ENCODE results near the gene SFXN5. TPM values are rescaled to one million over a fixed set of nuclear protein-coding genes. Genes with fewer than 3 reads are reported as not detected.

SFXN5 gene
- total and polyA plus RNA-seq, 2 of the 8 experiments (the other 6 are each of a cell fraction or from before 2014, with no cell fraction given) = 29.3 to 33.1 TPM

DNA sequence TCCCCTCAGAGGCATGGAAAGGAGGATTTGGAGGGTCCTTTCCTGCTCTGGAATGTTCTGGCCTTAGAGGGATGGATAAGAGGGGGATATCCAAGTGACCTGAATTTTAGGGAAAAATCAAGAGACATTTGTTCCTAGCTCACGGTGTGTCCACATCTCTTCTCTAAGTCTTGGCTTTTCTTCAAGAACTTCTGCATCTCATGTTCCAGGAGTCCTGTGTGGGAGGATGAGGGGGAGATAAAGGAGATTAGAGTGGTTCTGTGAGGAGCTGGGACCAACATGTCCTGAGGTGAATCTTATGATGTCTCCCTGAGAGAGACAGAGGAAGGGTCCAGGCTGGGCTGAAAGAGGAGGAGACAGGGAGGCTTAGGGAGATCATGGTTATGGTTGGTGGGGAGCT lies 142.5 kb downstream of the SFXN5 start:
- Histone ChIP-seq H3K9me3 (ENCODE audit: insufficient read depth in 2 of 2, low read depth in 1 of 2, low read length in 1 of 2) (no peaks in the 10 kb centered on the region), H4K91ac (replicated peaks; ENCODE audit: insufficient read length, low read length) (no peak overlapping the region), H3K23me2 (ENCODE audit: low read depth, low read length) (peaks cover 5% of the 10 kb centered on the region; the same call in 1 of the 2 replicates), H3K4ac (replicated peaks; ENCODE audit: insufficient read length, low read depth, low read length) (no peak overlapping the region), H3K4me3 (ENCODE audit: extremely low read depth in 1 of 4, insufficient read depth in 2 of 4, low read depth in 3 of 4, low read length in 4 of 4) (no peak overlapping the region), H2BK15ac (ENCODE audit: low read length) (peak overlapping the region; percentile 94), H2BK12ac (ENCODE audit: low read depth, low read length) (0 out of 2 replicates have a peak overlapping the region, but pooled peaks have one; percentile 65), H3K79me1 (ENCODE audit: low read depth, low read length) (no peaks in the 10 kb centered on the region), H3K27me3 (replicated peaks in 1 of 4; ENCODE audit: control insufficient read depth in 3 of 4, extremely low read depth in 1 of 4, insufficient read depth in 3 of 4, low read length in 3 of 4) (peaks cover 46 to 78% (median 64%) of the 10 kb centered on the region in 4 experiments), H3K36me3 (ENCODE audit: control insufficient read depth in 2 of 4, insufficient read depth in 4 of 4, low read length in 3 of 4) (no peaks in the 10 kb centered on the region), H2BK5ac (ENCODE audit: low read depth, low read length) (no peak overlapping the region), H3K14ac (ENCODE audit: insufficient read length) (no peak overlapping the region), H2BK20ac (ENCODE audit: low read length) (no peak overlapping the region), H3K79me2 (ENCODE audit: control insufficient read depth in 1 of 2, insufficient read depth in 2 of 2, low read length in 2 of 2) (no peaks in the 10 kb centered on the region), H3K27ac (ENCODE audit: low read depth, low read length) (no peak overlapping the region), H4K5ac (ENCODE audit: insufficient read length, low read depth, low read length) (no peak overlapping the region), H2AK5ac (ENCODE audit: low read depth, low read length) (0 out of 2 replicates have a peak overlapping the region, but pooled peaks have one; percentile 70), H4K20me1 (replicated peaks in 1 of 2; ENCODE audit: control insufficient read depth in 1 of 2, insufficient read depth in 2 of 2, low read length in 2 of 2) (peaks cover under 1 to 7% of the 10 kb centered on the region in 2 experiments), H2AFZ (ENCODE audit: low read length) (no peak overlapping the region), H2BK120ac (replicated peaks; ENCODE audit: low read depth, low read length) (no peak overlapping the region), H3K23ac (ENCODE audit: insufficient read length) (no peak overlapping the region), H3K4me1 (replicated peaks in 1 of 4; ENCODE audit: control insufficient read depth in 3 of 4, insufficient read depth in 4 of 4, low read length in 3 of 4) (peaks cover 6 to 18% (median 7%) of the 10 kb centered on the region in 4 experiments), H3K56ac (replicated peaks; ENCODE audit: insufficient read length, low read depth, low read length) (no peak overlapping the region), H4K8ac (ENCODE audit: extremely low read depth, insufficient read depth, low read length) (no peak overlapping the region), H3K4me2 (ENCODE audit: insufficient read depth in 1 of 2, low read depth in 2 of 2, low read length in 2 of 2) (no peak overlapping the region), H3K9ac (replicated peaks in 1 of 4; ENCODE audit: extremely low read depth in 1 of 4, low read depth in 3 of 4, low read length in 3 of 4) (no peak overlapping the region), H3K18ac (ENCODE audit: extremely low read depth, low read length) (no peak overlapping the region)
- 100% methylated on average over 1 of the region's 1 CpG; no CpG with 5 or more reads in 1 of the 2 experiments for WGBS, 2 experiments (ENCODE audit: extremely low coverage in 1 of 2, insufficient coverage in 1 of 2, insufficient read length in 1 of 2, insufficient replicate concordance in 2 of 2, low coverage in 1 of 2, low lambda C conversion rate in 2 of 2, missing lambda C conversion rate in 1 of 2)
- DNase-seq (ENCODE audit: low read depth in 1 of 2, low spot score in 2 of 2) (no peak), FAIRE-seq (no peak)
- POLR2A ChIA-PET (ENCODE audit: partially characterized antibody) = interaction anchor here (0.7 kb wide), 1 partner anchor 40 kb away, joined by 3 read pairs; no protein-coding TSS in a partner anchor
- CTCF ChIA-PET (ENCODE audit: partially characterized antibody) = interaction anchor here (0.6 to 24.3 kb wide), 7 partner anchors 8 to 58 kb away, joined by 3 to 497 read pairs (median 10); partner anchors contain the start of gene SPR
- TF ChIP-seq SP4 (IDR thresholded peaks at IDR 0.05; ENCODE audit: low read length) = no peak
